Measurements from ENCODE around the gene SEC14L2. TPM values are rescaled to one million over a fixed set of nuclear protein-coding genes. Genes with fewer than 3 reads are reported as not detected.

SEC14L2 gene
- total RNA-seq, 1 experiment from 2014 or later: 8.2 TPM

- Histone ChIP-seq H3K4ac (ENCODE audit: low read depth, low read length) (no peak overlapping the region), H4K91ac (ENCODE audit: insufficient read length, low read depth, low read length) (no peak overlapping the region), H3K4me2 (ENCODE audit: insufficient read depth, insufficient read length, low read length) (no peak overlapping the region), H2AFZ (ENCODE audit: low read length) (no peak overlapping the region), H3K27me3 (ENCODE audit: insufficient read depth, low read length) (no peaks in the 10 kb centered on the region), H3K27ac (ENCODE audit: insufficient read length, low read depth, low read length) (no peak overlapping the region), H3K14ac (ENCODE audit: insufficient read depth, low read length) (no peak overlapping the region), H2BK12ac (ENCODE audit: insufficient read length, low read depth, low read length) (no peak overlapping the region), H3K4me1 (ENCODE audit: insufficient read depth, low read length) (no peaks in the 10 kb centered on the region), H2BK15ac (ENCODE audit: low read depth, low read length) (no peak overlapping the region), H3K18ac (ENCODE audit: insufficient read length, low read depth, low read length) (no peak overlapping the region), H2BK5ac (ENCODE audit: insufficient read length, low read length) (no peak overlapping the region), H4K20me1 (ENCODE audit: control insufficient read depth, insufficient read depth, insufficient read length) (no peaks in the 10 kb centered on the region), H3K79me1 (ENCODE audit: insufficient read depth, low read depth, low read length, poor library complexity, severe bottlenecking) (no peaks in the 10 kb centered on the region), H3K79me2 (ENCODE audit: insufficient read depth, low read length) (peaks cover 7% of the 10 kb centered on the region; the same call in 1 of the 2 replicates), H3T11ph (ENCODE audit: low read length) (no peak overlapping the region), H4K8ac (replicated peaks; ENCODE audit: insufficient read length, low read depth, low read length) (no peak overlapping the region), H3K23ac (ENCODE audit: insufficient read length, low read depth, low read length) (no peak overlapping the region), H3K9ac (ENCODE audit: extremely low read depth, insufficient read length, low read length) (no peak overlapping the region), H3K9me3 (ENCODE audit: control insufficient read depth, low read depth, low read length) (no peaks in the 10 kb centered on the region), H2BK120ac (ENCODE audit: low read depth, low read length, poor library complexity, severe bottlenecking) (no peak overlapping the region), H2BK20ac (ENCODE audit: low read depth, low read length, poor library complexity, severe bottlenecking) (no peak overlapping the region), H3K56ac (ENCODE audit: insufficient read length, low read depth, low read length) (no peak overlapping the region), H3K23me2 (ENCODE audit: insufficient read length, low read depth, low read length, poor library complexity, severe bottlenecking) (no peaks in the 10 kb centered on the region), H4K5ac (ENCODE audit: insufficient read length, low read depth, low read length) (no peak overlapping the region), H2AK5ac (ENCODE audit: insufficient read length, low read length) (no peak overlapping the region)
- Mint-ChIP-seq H3K4me3 (no peak overlapping the region), H3K36me3 (ENCODE audit: insufficient read depth in 1 of 3, low read depth in 3 of 3) (peaks cover 48 to 85% (median 85%) of the 10 kb centered on the region in 3 experiments), H3K4me1 (no peaks in the 10 kb centered on the region), H3K27ac (peak overlapping the region in 1 of 3 experiments; percentile 73; a peak in 2 of 7 replicates), H3K27me3 (ENCODE audit: low read depth) (no peaks in the 10 kb centered on the region), H3K9me3 (no peaks in the 10 kb centered on the region)
- WGBS (ENCODE audit: extremely low coverage, insufficient read length, low lambda C conversion rate): no CpG with 5 or more reads among the region's 4 CpGs
- no peak for TF ChIP-seq CTCF (conservative IDR thresholded peaks at IDR 0.05)
- no peak for DNase-seq
Measured at GRCh38 chr22:30348404-30348803, 48.4 kb upstream of the SEC14L2 start.
